Gastrocnemius medialis (tissue), 4 donors: ENCODE measurements around the gene TTC16. TPM values are rescaled to one million over a fixed set of nuclear protein-coding genes. Genes with fewer than 3 reads are reported as not detected.
A peak's percentile ranks its signal among the peaks of the same experiment; 100 is the strongest.
"Not testable (repeated sequence)": the region's sequence is repeated elsewhere in the genome, so short reads cannot be mapped to it uniquely, and the experiment has no call there.

Source experiments
- ATAC-seq, 2 donors: fragments of 150-250 bp; one replicate each; pipeline ENCODE4 v1.9.1; 2016
- DNase-seq, 2 donors: peaks; one replicate each; pipeline ENCODE4 v3.0.0-alpha.2; 2019
- H3K27ac ChIP-seq, 4 donors: fragments of 200-600 bp; sonication (generic); 1 replicate in 1 of 4; 2 replicates in 3 of 4; pipeline ENCODE4 v1.5.1; 2016 to 2018; ENCODE audit warnings: mild to moderate bottlenecking in 2 of 4, moderate library complexity in 1 of 4
- H3K27me3 ChIP-seq, 3 donors: fragments of 200-600 bp; sonication (generic) in 2 of 3; 1 replicate in 1 of 3; 2 replicates in 2 of 3; pipeline versions ENCODE4 v1.5.1 to v1.6.0; 2016 to 2019; ENCODE audit warnings: mild to moderate bottlenecking in 1 of 3, moderate library complexity in 1 of 3
- H3K36me3 ChIP-seq, 2 donors: fragments of 200-600 bp; sonication (generic) in 1 of 2; one replicate each; pipeline ENCODE4 v1.5.1; 2017 to 2018
- H3K4me1 ChIP-seq, 2 donors: fragments of 200-600 bp; sonication (generic) in 1 of 2; one replicate each; pipeline ENCODE4 v1.5.1; 2016 to 2017; ENCODE audit warnings: mild to moderate bottlenecking in 2 of 2
- H3K4me3 ChIP-seq, 4 donors: fragments of 200-600 bp; sonication (generic) in 3 of 4; 1 replicate in 1 of 4; 2 replicates in 3 of 4; pipeline ENCODE4 v1.5.1; 2016 to 2019; ENCODE audit warnings: mild to moderate bottlenecking in 2 of 4
- H3K9me3 ChIP-seq, 3 donors: fragments of 200-600 bp; sonication (generic) in 2 of 3; 1 replicate in 1 of 3; 2 replicates in 2 of 3; pipeline ENCODE4 v1.5.1; 2016 to 2019
- POLR2A ChIP-seq, 2 donors: fragments of 450-650 bp; IDR thresholded peaks; one replicate each; pipeline ENCODE4 v1.6.1; 2017; ENCODE audit warnings: antibody characterized with exemption in 2 of 2, mild to moderate bottlenecking in 2 of 2, moderate library complexity in 2 of 2
- in situ Hi-C, 4 donors: fragments of 200-750 bp; cut with MboI; loops; one replicate each; pipeline versions ENCODE4 v1.15.0 to v1.8.0; 2017; ENCODE audit warnings: low sequenced_read_pairs in 4 of 4
- intact Hi-C: fragments of 100-400 bp; cut with DNase I; formaldehyde crosslinking; loops from one replicate; pipeline ENCODE4 v1.15.1; 2023; ENCODE audit warnings: low total_unique reads
- total RNA-seq, 4 donors: library from RNA; depleted of rRNA; stranded (reverse); fragments of >200 nt; gene quantifications; one replicate each; pipeline versions ENCODE4 v1.1.0 to v1.2.3, GENCODE V29; 2016
- TF ChIP-seq, protein P1 (sequence below), 5 experiments: fragments of 450-650 bp in 3 of 5; fragments of 200-600 bp in 2 of 5; sonication (generic) in 2 of 5; IDR thresholded peaks in 4 of 5; conservative IDR thresholded peaks in 1 of 5; 1 replicate in 4 of 5; 2 replicates in 1 of 5; pipeline ENCODE4 v1.5.1; 2016 to 2019; ENCODE audit warnings: antibody characterized with exemption in 5 of 5, mild to moderate bottlenecking in 3 of 5, moderate library complexity in 3 of 5

TTC16 gene
- total RNA-seq, 4 donors from 2014 or later: not detected

DNA sequence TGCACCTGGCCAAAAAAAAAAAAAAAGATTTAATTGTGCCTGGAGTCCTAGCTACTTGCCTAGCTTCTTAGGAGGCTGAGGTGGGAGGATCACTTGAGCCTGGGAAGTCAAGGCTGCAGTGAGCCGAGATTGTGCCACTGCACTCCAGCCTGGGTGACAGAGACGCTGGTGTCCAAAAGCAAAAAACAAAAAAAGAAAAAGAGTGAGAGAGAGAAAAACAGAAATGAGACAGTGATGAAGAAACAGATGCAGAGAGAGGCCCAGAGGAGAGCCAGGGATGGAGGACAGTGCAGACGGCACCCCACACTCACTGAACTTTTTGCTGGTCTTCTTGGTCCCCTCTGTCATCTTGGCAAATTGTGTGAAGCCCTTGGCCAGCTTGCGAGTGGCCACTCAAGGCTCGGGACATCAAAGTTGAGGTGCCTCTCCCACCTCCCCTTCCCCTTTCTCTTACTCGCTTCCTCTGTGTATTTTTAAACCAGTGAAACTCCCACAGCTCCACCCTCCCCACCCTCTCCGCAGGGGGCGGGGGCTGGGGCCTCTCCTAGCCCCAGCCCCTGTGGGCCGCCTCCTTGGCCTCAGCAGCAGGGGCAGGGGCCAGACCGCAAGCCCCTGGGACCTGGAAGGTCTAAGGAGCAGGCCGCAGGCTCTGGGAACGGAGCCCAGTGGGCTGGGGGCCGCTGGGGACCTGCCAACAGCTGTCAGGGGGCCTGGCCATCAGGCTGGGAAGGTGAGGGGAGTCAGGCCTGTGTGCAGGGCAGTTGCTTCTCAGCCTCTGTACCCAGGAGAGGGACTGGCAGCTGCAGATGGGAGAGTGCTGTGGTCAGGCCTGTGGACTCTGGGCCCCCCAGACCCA lies 62.6 kb downstream of the TTC16 start, which contains the start of gene SH2D3C:
SH2D3C (minus strand) TSS at position 387 of the 856 bp plus-strand sequence; CDS start at position 348, 39 bp downstream.
- DNase-seq: no peak
- Histone ChIP-seq H3K36me3 (no peaks in the 10 kb centered on the region), H3K9me3 (no peaks in the 10 kb centered on the region), H3K4me3 (peak within 1 kb of the TSS in 2 of 4 donors; percentile 11 to 28), H3K4me1 (peaks cover 0 to 4% of the 10 kb centered on the region in 2 donors), H3K27me3 (no peaks in the 10 kb centered on the region), H3K27ac (peak within 1 kb of the TSS; percentile 40 to 69 (median 54))
- TF ChIP-seq, protein P1, sequence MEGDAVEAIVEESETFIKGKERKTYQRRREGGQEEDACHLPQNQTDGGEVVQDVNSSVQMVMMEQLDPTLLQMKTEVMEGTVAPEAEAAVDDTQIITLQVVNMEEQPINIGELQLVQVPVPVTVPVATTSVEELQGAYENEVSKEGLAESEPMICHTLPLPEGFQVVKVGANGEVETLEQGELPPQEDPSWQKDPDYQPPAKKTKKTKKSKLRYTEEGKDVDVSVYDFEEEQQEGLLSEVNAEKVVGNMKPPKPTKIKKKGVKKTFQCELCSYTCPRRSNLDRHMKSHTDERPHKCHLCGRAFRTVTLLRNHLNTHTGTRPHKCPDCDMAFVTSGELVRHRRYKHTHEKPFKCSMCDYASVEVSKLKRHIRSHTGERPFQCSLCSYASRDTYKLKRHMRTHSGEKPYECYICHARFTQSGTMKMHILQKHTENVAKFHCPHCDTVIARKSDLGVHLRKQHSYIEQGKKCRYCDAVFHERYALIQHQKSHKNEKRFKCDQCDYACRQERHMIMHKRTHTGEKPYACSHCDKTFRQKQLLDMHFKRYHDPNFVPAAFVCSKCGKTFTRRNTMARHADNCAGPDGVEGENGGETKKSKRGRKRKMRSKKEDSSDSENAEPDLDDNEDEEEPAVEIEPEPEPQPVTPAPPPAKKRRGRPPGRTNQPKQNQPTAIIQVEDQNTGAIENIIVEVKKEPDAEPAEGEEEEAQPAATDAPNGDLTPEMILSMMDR (IDR thresholded peaks at IDR 0.05 in 4 of 5, conservative IDR thresholded peaks at IDR 0.05 in 1 of 5): no peak
- no peak for TF ChIP-seq POLR2A (IDR thresholded peaks at IDR 0.05)
- intact Hi-C loops (no loop called here), in situ Hi-C loops (no loop called here)
- no peak for ATAC-seq

DNA sequence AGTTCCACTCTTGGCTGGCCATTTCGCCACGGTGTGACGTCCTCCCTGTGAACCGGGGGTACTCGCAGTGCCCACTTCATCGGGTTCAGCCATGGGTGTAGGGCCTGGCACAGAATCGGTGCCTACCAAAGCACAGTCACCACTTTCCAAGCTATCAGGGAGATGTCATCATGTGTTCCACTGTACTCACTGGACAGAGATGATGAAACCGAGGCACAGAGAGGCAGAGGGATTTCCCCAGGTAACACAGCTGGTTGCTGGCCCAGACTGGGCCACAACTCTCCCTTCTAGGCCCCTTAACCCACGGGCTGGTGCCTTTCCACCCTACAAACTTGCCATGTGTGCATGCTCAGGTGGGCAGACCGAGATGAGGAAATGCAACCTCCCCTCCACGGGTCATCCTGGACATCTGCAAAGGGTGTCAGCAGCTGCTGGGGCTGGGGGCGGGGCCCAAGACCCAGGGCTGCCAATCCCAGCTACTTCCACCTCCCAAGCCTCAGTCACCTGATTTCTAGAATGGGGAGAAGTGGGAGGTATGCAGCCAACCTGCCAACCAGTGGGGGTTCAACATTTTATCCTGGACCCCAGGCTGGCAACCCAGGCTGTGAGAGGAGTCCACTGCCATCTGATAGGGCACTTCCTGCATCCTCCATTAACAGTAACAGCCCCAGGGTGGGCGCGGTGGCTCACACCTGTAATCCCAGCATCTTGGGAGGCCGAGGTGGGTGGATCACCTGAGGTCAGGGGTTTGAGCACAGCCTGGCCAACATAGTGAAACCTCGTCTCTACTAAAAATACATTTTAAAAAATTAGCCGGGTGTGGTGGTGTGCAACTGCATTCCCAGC lies 63.5 kb downstream of the TTC16 start:
- ATAC-seq (peak in 1 of 2 donors; percentile 34), DNase-seq (no peak)
- no peak overlapping the region for H3K4me3 ChIP-seq
- no peaks in the 10 kb centered on the region for H3K9me3 ChIP-seq
- TF ChIP-seq, protein P1 (IDR thresholded peaks at IDR 0.05 in 4 of 5, conservative IDR thresholded peaks at IDR 0.05 in 1 of 5): no peak
- TF ChIP-seq POLR2A (IDR thresholded peaks at IDR 0.05): no peak
- H3K36me3 ChIP-seq: no peaks in the 10 kb centered on the region
- no peaks in the 10 kb centered on the region for H3K27me3 ChIP-seq
- in situ Hi-C loops: no loop called here
- peaks cover 0 to 4% of the 10 kb centered on the region in 2 donors for H3K4me1 ChIP-seq
- intact Hi-C loops: no loop called here
- peak overlapping the region; percentile 40 to 69 (median 54) for H3K27ac ChIP-seq

DNA sequence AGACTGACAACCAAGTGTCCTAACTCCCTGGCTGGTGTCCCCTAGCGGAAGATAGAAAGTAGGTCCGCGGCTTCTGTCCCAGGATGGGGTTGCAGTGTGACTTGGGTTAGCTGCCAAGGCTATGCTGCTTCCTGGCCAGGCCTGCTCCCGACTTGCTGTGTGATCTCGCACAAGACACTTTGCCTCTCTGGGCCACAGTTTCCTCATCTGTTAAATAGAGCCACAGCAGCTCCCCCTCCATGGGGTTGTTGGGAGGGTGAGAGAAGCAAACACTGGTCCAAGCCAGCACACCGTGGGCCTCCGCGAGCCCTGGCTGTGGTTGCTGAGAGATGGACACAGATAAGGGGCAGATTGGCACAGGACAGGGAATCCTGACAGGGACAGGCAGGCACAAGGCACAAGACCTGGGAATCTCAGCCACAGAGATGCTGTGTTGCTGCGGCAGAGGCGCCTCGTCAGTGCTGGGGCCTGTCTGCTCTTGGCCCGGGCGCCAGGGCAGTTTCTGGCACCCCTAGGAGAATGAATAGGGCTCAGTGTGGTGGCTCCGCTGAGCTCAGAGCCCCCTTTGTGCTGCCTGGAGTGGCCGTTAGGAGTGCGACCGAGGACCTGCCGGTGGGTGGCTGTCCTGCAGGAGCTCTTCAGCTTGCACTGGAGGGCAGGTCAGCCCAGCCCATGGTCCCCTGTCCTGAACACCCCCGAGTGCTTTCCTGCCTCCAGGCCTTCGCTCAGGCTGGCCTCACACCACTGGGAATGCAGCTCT lies 64.4 kb downstream of the TTC16 start:
- Histone ChIP-seq H3K9me3 (no peaks in the 10 kb centered on the region), H3K27me3 (no peaks in the 10 kb centered on the region), H3K4me1 (peaks cover 0 to 4% of the 10 kb centered on the region in 2 donors), H3K27ac (no peak overlapping the region), H3K36me3 (no peaks in the 10 kb centered on the region), H3K4me3 (no peak overlapping the region)
- in situ Hi-C loops: loop anchor here (5.0 to 10.0 kb wide), 2 partner anchors 43 to 46 kb away; partner anchors contain the start of gene TOR2A (in 4 of the 4)
- no peak for ATAC-seq
- DNase-seq: no peak
- intact Hi-C loops: no loop called here
- TF ChIP-seq, protein P1 (IDR thresholded peaks at IDR 0.05 in 4 of 5, conservative IDR thresholded peaks at IDR 0.05 in 1 of 5): no peak
- TF ChIP-seq POLR2A (IDR thresholded peaks at IDR 0.05): no peak

DNA sequence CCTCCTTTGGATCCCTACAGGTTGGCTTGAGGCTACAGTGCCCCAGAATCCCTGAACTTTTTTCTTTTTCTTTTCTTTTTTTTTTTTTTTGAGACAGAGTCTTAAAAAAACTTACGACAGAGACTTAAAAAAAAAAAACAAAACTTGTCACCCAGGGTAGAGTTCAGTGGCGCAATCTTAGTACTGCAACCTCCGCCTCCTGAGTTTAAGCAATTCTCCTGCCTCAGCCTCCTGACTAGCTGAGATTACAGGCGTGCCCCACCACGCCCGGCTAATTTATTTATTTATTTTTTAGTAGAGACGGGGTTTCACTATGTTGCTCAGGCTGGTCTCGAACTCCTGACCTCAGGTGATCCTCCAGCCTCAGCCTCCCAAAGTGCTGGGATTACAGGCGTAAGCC lies 65.0 kb downstream of the TTC16 start:
- H3K27ac ChIP-seq: not testable (repeated sequence)
- in situ Hi-C loops: loop anchor here (5.0 to 10.0 kb wide), 2 partner anchors 44 to 46 kb away; partner anchors contain the start of gene TOR2A (in 4 of the 4)

More for the DNA sequence above, 65.0 kb downstream of the TTC16 start:
- ATAC-seq, H3K36me3 ChIP-seq, H3K9me3 ChIP-seq, H3K27me3 ChIP-seq, H3K4me1 ChIP-seq, H3K4me3 ChIP-seq, DNase-seq, intact Hi-C loops: not testable (repeated sequence)

Other genes starting within 250 kb of the TTC16 start
- 10 to 100 TPM in 2 of 4 donors, 1 to 10 TPM in 2; 3.4 to 36.8 (median 9.2) TPM for gene STXBP1, start 103.8 kb upstream of the TTC16 start, total RNA-seq
- not detected for gene CFAP157, start 9.1 kb upstream of the TTC16 start, total RNA-seq
- gene PTRH1, start 416 bp upstream of the TTC16 start, total RNA-seq: 10 to 100 TPM; 16.9 to 38.6 (median 26.3) TPM
- gene TOR2A, start 19.2 kb downstream of the TTC16 start, total RNA-seq: 10 to 100 TPM in 2 of 4 donors, 1 to 10 TPM in 2; 3.2 to 10.6 (median 9.6) TPM
- gene SH2D3C, start 62.6 kb downstream of the TTC16 start, total RNA-seq: 1 to 10 TPM; 4.7 to 8.1 (median 5.2) TPM
- gene CDK9, start 70.0 kb downstream of the TTC16 start, total RNA-seq: 10 to 100 TPM; 50.3 to 71.2 (median 51.2) TPM
- gene FPGS, start 86.8 kb downstream of the TTC16 start, total RNA-seq: 10 to 100 TPM; 36.4 to 87.6 (median 47.7) TPM
- 10 to 100 TPM; 27.4 to 49.8 (median 32.6) TPM for gene ENG, start 138.6 kb downstream of the TTC16 start, total RNA-seq
- gene AK1, start 161.6 kb downstream of the TTC16 start, total RNA-seq: 100 to 1,000 TPM; 240 to 489 (median 359) TPM
- 10 to 100 TPM; 46.7 to 69.3 (median 56.9) TPM for gene ST6GALNAC6, start 183.5 kb downstream of the TTC16 start, total RNA-seq
- gene ST6GALNAC4, start 201.0 kb downstream of the TTC16 start, total RNA-seq: 10 to 100 TPM; 11.2 to 48.4 (median 23.6) TPM
- 1 to 10 TPM in 1 of 4 donors, not detected in 3; 4.2 TPM for gene PIP5KL1, start 214.7 kb downstream of the TTC16 start, total RNA-seq
- 10 to 100 TPM in 1 of 4 donors, 1 to 10 TPM in 3; 4.7 to 10.4 (median 5.9) TPM for gene DPM2, start 221.8 kb downstream of the TTC16 start, total RNA-seq